Prostate gland (tissue), 2 donors: ENCODE data around the gene PDSS2. TPM values are rescaled to one million over a fixed set of nuclear protein-coding genes. Genes with fewer than 3 reads are reported as not detected.

ENCODE experiments used
- DNase-seq: peaks from one replicate; pipeline ENCODE4 v3.0.0-alpha.2; 2019; ENCODE audit warnings: low spot score
- H3K27ac ChIP-seq, 2 donors: fragments of 200-600 bp; sonication (generic); 2 replicates each; pipeline ENCODE4 v1.5.1; 2017 to 2019
- H3K27me3 ChIP-seq: fragments of 200-600 bp; sonication (generic); replicated peaks from 2 replicates; pipeline ENCODE4 v1.5.1; 2019; ENCODE audit not compliant: insufficient read depth
- H3K36me3 ChIP-seq, 2 donors: fragments of 200-600 bp; sonication (generic); 1 replicate in 1 of 2; 2 replicates in 1 of 2; pipeline versions ENCODE4 v1.5.1 to v1.8.1; 2017 to 2019
- H3K4me1 ChIP-seq: fragments of 200-600 bp; sonication (generic); replicated peaks from 2 replicates; pipeline ENCODE4 v1.5.1; 2019
- H3K4me3 ChIP-seq, 2 donors: fragments of 200-600 bp; sonication (generic); 2 replicates each; pipeline ENCODE4 v1.5.1; 2017 to 2019
- H3K9me3 ChIP-seq: fragments of 200-600 bp; sonication (generic); 2 replicates; pipeline ENCODE4 v1.5.1; 2017
- POLR2A ChIP-seq: fragments of 450-650 bp; IDR thresholded peaks from one replicate; pipeline ENCODE4 v1.6.1; 2016; ENCODE audit warnings: antibody characterized with exemption, mild to moderate bottlenecking
- POLR2AphosphoS5 ChIP-seq: sonication (generic); formaldehyde crosslinking; IDR thresholded peaks from one replicate; pipeline ENCODE4 v1.6.1; 2017; ENCODE audit warnings: antibody characterized with exemption
- WGBS: methylation state at CpG from one replicate; pipeline ENCODE4 v1.1.5; 2018; 5-methylcytosine and 5-hydroxymethylcytosine counted together
- intact Hi-C: fragments of 100-400 bp; cut with DNase I; formaldehyde crosslinking; loops from one replicate; pipeline ENCODE4 v1.14.2; 2022
- total RNA-seq, 2 donors: library from RNA; depleted of rRNA; stranded (reverse); fragments of >200 nt; gene quantifications; one replicate each; pipeline ENCODE4 v1.1.0, GENCODE V29; 2016
- TF ChIP-seq, protein P1 (sequence below), 4 experiments: fragments of 200-600 bp in 2 of 4; fragments of 450-650 bp in 2 of 4; sonication (generic) in 2 of 4; IDR thresholded peaks; 1 replicate in 3 of 4; 2 replicates in 1 of 4; pipeline ENCODE4 v1.5.1; 2016 to 2019; ENCODE audit warnings: antibody characterized with exemption in 4 of 4, mild to moderate bottlenecking in 2 of 4, moderate library complexity in 2 of 4

PDSS2 gene
- total RNA-seq, 2 donors from 2014 or later, result 12.7 to 35.3 TPM

DNA sequence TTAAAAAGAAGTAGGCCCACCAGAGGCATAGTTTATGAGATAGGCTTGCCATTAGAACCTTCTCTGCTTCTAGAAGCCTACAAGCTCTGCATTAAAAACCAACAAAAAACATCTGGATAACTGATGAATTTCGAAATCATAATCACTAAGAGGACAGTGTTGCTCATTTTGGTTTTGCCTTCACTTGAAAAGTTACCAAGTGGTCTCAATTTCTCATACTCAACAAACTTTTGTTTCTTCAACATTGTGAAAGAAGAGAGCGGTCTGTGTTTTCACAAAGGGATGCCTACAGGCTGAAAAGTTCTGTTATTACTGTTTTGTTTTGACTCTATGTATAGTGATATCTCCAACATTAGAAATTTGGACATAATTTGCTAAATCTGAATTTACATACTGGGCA is 98.9 kb downstream of the PDSS2 start:
- WGBS, result 89% methylated on average over 2 of the region's 2 CpGs
- TF ChIP-seq, protein P1, sequence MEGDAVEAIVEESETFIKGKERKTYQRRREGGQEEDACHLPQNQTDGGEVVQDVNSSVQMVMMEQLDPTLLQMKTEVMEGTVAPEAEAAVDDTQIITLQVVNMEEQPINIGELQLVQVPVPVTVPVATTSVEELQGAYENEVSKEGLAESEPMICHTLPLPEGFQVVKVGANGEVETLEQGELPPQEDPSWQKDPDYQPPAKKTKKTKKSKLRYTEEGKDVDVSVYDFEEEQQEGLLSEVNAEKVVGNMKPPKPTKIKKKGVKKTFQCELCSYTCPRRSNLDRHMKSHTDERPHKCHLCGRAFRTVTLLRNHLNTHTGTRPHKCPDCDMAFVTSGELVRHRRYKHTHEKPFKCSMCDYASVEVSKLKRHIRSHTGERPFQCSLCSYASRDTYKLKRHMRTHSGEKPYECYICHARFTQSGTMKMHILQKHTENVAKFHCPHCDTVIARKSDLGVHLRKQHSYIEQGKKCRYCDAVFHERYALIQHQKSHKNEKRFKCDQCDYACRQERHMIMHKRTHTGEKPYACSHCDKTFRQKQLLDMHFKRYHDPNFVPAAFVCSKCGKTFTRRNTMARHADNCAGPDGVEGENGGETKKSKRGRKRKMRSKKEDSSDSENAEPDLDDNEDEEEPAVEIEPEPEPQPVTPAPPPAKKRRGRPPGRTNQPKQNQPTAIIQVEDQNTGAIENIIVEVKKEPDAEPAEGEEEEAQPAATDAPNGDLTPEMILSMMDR (IDR thresholded peaks at IDR 0.05), result no peak
- TF ChIP-seq POLR2AphosphoS5 (no peak), POLR2A (no peak)

DNA sequence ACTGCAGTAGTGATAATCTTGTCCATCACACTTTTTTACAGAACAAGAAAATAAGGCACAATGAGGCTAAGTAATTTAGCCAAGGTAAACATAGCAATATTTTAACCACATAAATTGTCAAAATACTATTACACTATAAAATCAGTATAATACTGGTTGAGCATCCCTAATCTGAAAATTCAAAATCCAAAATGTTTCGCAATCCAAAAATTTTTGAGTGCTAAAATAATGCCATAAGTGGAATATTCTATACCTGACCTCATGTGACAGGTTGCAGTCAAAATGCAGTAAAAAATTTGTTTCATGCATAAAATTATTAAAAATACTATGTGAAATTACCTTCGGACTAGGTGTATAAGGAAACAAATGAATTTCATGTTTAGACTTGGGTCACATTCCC is 101.5 kb downstream of the PDSS2 start:
- no peaks in the 10 kb centered on the region for H3K9me3 ChIP-seq
- no peak overlapping the region for H3K4me3 ChIP-seq
- no peaks in the 10 kb centered on the region for H3K36me3 ChIP-seq
- no peak for DNase-seq
- TF ChIP-seq, protein P1 (IDR thresholded peaks at IDR 0.05), result no peak
- TF ChIP-seq POLR2AphosphoS5, result no peak
- TF ChIP-seq POLR2A, result no peak
- 96% methylated on average over 2 of the region's 2 CpGs for WGBS
- no peak overlapping the region for H3K27ac ChIP-seq
- H3K27me3 ChIP-seq, result no peaks in the 10 kb centered on the region
- intact Hi-C loops, result no loop called here
- H3K4me1 ChIP-seq, result no peaks in the 10 kb centered on the region

More for the DNA sequence above, 98.9 kb downstream of the PDSS2 start:
- intact Hi-C loops, result no loop called here
- H3K9me3 ChIP-seq, result no peaks in the 10 kb centered on the region
- no peaks in the 10 kb centered on the region for H3K4me1 ChIP-seq
- H3K27ac ChIP-seq, result no peak overlapping the region
- H3K27me3 ChIP-seq, result no peaks in the 10 kb centered on the region
- H3K36me3 ChIP-seq, result no peaks in the 10 kb centered on the region
- DNase-seq, result no peak
- H3K4me3 ChIP-seq, result no peak overlapping the region

DNA sequence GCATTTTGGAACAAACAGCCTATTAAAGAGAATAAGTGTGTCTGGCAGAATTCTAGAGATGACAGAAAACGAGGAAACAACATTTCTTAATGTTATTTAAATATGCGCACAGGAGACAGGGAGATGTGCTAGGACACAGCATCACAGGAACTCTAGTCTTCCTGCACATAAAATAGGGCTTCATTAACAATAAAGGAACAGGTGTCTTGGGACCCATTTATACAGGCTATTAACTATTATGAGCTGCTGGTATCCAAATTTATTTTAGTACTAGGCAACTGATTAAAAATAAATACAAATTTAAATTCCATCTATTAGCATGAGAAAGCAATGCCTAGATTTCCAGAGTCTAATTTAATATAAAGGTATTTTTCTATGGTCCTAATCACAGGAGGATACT is 102.3 kb downstream of the PDSS2 start:
- Histone ChIP-seq H3K9me3 (no peaks in the 10 kb centered on the region), H3K36me3 (no peaks in the 10 kb centered on the region), H3K27ac (no peak overlapping the region), H3K27me3 (no peaks in the 10 kb centered on the region), H3K4me1 (no peaks in the 10 kb centered on the region), H3K4me3 (no peak overlapping the region)
- no peak for TF ChIP-seq POLR2AphosphoS5
- TF ChIP-seq, protein P1 (IDR thresholded peaks at IDR 0.05), result no peak
- TF ChIP-seq POLR2A, result no peak
- intact Hi-C loops, result no loop called here
- WGBS, result 91% methylated on average over 2 of the region's 2 CpGs
- DNase-seq, result no peak

DNA sequence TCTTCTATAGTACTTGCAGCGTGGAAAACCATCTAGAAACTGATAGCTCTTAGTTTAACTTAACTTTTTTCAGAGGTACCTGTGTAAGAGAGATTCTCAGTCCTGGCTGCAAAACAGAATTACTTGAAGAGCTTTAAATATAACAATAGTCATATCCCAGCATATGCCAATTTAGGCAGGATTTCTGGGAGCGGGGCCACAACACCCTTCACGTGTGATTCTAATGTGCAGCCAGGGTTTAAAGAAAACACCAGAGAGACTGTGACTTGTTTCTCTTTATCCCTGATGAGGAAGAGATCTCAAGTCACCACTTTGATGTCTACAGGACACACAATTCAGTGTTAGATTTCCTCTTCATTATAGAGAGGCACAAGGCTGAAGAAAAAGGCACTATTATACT is 103.7 kb downstream of the PDSS2 start:
- no peak for DNase-seq
- whole genome bisulfite sequencing, result 84% methylated on average over 3 of the region's 3 CpGs
- H3K27ac ChIP-seq, result no peak overlapping the region
- no peaks in the 10 kb centered on the region for H3K27me3 ChIP-seq
- TF ChIP-seq POLR2AphosphoS5 (no peak), POLR2A (no peak)
- TF ChIP-seq, protein P1 (IDR thresholded peaks at IDR 0.05), result no peak
- no peaks in the 10 kb centered on the region for H3K9me3 ChIP-seq
- no peaks in the 10 kb centered on the region for H3K4me1 ChIP-seq
- intact Hi-C loops, result no loop called here
- no peaks in the 10 kb centered on the region for H3K36me3 ChIP-seq
- H3K4me3 ChIP-seq, result no peak overlapping the region

DNA sequence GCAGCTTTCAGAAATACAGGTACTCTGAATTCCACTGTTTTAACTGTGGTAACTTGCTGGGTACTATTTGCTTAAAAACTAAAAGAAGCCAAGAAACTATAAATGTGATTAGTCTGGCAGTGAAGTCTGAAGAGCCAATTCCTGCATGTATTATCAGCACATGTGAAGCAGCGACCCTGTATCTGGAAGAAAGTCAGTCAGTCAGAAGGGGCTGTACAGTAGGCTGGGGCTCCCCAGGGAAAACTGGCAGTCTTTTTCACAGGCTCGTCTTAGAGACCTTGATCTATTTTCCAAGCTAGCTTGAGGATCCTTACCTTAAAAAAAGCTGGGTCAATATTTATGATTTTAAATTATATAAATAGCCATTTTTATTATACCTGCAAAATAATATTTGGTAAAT is 104.9 kb downstream of the PDSS2 start:
- intact Hi-C loops, result no loop called here
- Histone ChIP-seq H3K27me3 (no peaks in the 10 kb centered on the region), H3K4me1 (no peaks in the 10 kb centered on the region), H3K9me3 (no peaks in the 10 kb centered on the region), H3K27ac (peak overlapping the region in 1 of 2 donors; percentile 47), H3K36me3 (no peaks in the 10 kb centered on the region), H3K4me3 (no peak overlapping the region)
- WGBS, result 22% methylated on average over 2 of the region's 2 CpGs
- no peak for DNase-seq
- TF ChIP-seq POLR2A (no peak), POLR2AphosphoS5 (no peak)
- TF ChIP-seq, protein P1 (IDR thresholded peaks at IDR 0.05), result no peak
